ENCODE results near the gene KLHL14. TPM values are rescaled to one million over a fixed set of nuclear protein-coding genes. Genes with fewer than 3 reads are reported as not detected.

The KLHL14 gene
- total and polyA plus RNA-seq, 9 donors: 0.23 to 3.7 (median 1.5) TPM

DNA sequence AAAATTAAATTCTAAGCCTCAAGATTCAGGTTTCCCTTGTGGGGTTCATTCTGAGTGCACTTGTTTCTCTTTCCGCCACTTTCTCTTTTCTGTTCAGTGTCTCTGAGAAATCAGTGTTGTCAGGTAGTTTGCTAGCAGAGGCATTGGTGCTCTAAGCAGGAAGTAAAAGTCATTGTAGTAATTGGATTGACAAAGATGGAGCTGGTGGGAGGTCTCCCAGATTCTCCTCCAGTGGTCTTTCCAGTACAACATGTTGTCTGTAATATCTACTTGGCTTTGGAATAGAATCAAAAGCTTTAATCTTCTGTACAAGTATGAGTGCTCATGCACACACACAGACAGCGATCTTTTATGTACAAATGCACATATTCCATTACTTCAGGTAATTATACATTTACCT lies 135.6 kb downstream of the KLHL14 start:
- Histone ChIP-seq H3K27me3 (no peaks in the 10 kb centered on the region), H3K27ac (no peak overlapping the region), H3K36me3 (no peaks in the 10 kb centered on the region), H3K4me1 (ENCODE audit: insufficient read depth) (no peaks in the 10 kb centered on the region), H3K4me3 (no peak overlapping the region), H3K9me3 (no peaks in the 10 kb centered on the region)
- intact Hi-C loops (cut with DNase I): no loop called here
- 95 to 98% (median 97%) methylated on average over 2 of the region's 2 CpGs for WGBS, 3 donors
- TF ChIP-seq POLR2A (IDR thresholded peaks at IDR 0.05): no peak
- TF ChIP-seq EP300 (IDR thresholded peaks at IDR 0.05): no peak
- TF ChIP-seq, protein P1, sequence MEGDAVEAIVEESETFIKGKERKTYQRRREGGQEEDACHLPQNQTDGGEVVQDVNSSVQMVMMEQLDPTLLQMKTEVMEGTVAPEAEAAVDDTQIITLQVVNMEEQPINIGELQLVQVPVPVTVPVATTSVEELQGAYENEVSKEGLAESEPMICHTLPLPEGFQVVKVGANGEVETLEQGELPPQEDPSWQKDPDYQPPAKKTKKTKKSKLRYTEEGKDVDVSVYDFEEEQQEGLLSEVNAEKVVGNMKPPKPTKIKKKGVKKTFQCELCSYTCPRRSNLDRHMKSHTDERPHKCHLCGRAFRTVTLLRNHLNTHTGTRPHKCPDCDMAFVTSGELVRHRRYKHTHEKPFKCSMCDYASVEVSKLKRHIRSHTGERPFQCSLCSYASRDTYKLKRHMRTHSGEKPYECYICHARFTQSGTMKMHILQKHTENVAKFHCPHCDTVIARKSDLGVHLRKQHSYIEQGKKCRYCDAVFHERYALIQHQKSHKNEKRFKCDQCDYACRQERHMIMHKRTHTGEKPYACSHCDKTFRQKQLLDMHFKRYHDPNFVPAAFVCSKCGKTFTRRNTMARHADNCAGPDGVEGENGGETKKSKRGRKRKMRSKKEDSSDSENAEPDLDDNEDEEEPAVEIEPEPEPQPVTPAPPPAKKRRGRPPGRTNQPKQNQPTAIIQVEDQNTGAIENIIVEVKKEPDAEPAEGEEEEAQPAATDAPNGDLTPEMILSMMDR (IDR thresholded peaks at IDR 0.05): no peak
- DNase-seq: no peak

DNA sequence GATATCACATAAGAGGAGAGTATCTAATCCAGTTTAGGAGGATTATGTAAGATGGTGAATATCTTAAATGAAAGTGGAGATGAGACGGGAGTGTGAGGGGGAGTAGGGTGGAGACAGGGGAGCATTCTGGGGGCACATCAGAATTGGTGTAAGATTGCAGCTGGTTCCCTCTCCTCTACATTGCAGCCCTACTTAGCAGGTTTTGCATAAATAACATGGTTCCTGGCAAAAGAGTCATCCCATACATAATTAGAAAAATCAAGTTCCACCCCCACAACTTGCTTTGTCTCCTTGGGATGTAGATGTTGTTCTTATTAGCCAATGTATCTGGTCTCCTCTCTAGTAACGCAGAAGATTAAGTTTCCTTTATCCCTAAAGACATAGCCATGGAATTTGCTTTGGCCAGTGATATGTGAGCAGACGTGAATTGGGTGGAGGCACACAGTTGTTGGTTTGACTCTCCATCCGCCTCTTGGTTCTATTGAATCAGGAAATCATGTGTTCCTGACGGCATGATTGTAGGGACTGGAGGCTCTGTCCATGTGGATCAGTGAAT lies 137.9 kb downstream of the KLHL14 start:
- Histone ChIP-seq H3K4me1 (ENCODE audit: insufficient read depth) (no peaks in the 10 kb centered on the region), H3K9me3 (peaks cover 0 to 2% of the 10 kb centered on the region in 2 donors), H3K27ac (no peak overlapping the region), H3K27me3 (no peaks in the 10 kb centered on the region), H3K4me3 (no peak overlapping the region), H3K36me3 (no peaks in the 10 kb centered on the region)
- TF ChIP-seq, protein P1 (IDR thresholded peaks at IDR 0.05): no peak
- TF ChIP-seq POLR2A (IDR thresholded peaks at IDR 0.05) (no peak), EP300 (IDR thresholded peaks at IDR 0.05) (no peak)
- intact Hi-C loops (cut with DNase I): no loop called here
- 57 to 68% (median 58%) methylated on average over 5 of the region's 5 CpGs for WGBS, 3 donors
- DNase-seq: no peak

DNA sequence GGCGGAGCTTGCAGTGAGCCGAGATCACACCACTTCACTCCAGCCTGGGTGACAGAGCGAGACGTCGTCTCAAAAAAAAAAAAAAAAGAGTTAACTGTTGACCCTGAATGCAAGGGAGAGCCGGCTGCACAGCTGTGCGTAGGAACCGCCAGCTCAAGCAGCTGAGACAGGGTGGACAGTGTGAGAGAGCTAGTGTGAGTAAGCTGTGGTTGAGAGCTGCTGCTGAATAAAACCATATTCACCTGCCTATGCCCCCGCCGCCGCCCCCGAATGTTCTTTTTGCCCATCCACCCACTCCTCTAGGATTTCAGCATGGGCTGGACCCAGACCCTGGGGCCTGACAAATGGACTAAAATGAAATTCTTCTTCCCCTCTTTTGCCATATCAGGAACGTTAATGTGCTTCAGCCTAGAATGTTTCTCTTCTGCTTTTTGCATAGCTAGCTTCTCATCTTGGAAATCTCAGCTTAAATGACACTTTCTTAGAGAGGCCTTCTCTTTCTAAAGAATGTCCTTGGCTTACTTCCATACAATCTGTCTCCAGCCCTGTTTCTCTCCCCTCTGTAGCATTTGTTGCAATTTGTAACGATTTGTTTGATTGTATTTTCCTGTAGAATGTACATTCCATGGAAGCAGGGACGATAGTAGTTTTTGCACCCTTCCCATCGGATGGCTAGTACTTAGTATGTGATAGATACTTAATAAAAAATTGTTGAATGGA lies 142.7 kb downstream of the KLHL14 start:
- TF ChIP-seq EP300 (IDR thresholded peaks at IDR 0.05) (no peak), POLR2A (IDR thresholded peaks at IDR 0.05) (no peak)
- TF ChIP-seq, protein P1 (IDR thresholded peaks at IDR 0.05): no peak
- H3K36me3 ChIP-seq: no peaks in the 10 kb centered on the region
- WGBS, 3 donors: 47 to 62% (median 55%) methylated on average over 16 of the region's 16 CpGs
- H3K9me3 ChIP-seq: peaks cover 0 to 3% of the 10 kb centered on the region in 2 donors
- intact Hi-C loops (cut with DNase I): no loop called here
- H3K27ac ChIP-seq: no peak overlapping the region
- H3K4me1 ChIP-seq (ENCODE audit: insufficient read depth): no peaks in the 10 kb centered on the region
- DNase-seq: no peak
- no peaks in the 10 kb centered on the region for H3K27me3 ChIP-seq
- H3K4me3 ChIP-seq: no peak overlapping the region

DNA sequence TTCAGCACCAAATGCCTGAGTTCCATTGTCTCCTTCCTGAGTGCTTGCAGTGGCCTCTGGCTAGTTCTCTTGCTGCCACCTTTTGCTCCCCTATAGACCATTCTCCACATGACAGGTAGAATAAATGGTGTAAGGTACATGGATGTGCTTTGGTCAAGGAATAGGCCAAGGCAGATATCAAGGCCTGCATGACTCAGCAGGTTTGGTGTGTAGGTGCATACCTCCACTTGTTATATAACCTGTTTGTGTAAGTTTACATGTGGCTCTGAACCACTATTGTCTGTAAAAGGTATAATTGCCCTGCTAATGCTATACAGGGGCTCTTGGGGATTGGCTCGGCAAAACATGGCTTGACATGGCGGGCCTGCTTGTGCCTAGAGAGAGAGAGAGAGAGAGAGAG lies 143.5 kb downstream of the KLHL14 start:
- 90 to 97% (median 91%) methylated on average over 2 of the region's 2 CpGs for WGBS, 3 donors
- intact Hi-C loops (cut with DNase I): no loop called here
- H3K27ac ChIP-seq: no peak overlapping the region
- no peaks in the 10 kb centered on the region for H3K36me3 ChIP-seq
- H3K4me1 ChIP-seq (ENCODE audit: insufficient read depth): no peaks in the 10 kb centered on the region
- H3K27me3 ChIP-seq: no peaks in the 10 kb centered on the region
- TF ChIP-seq POLR2A (IDR thresholded peaks at IDR 0.05): no peak
- TF ChIP-seq EP300 (IDR thresholded peaks at IDR 0.05): no peak
- TF ChIP-seq, protein P1 (IDR thresholded peaks at IDR 0.05): no peak
- H3K4me3 ChIP-seq: no peak overlapping the region
- no peak for DNase-seq
- peaks cover 0 to 3% of the 10 kb centered on the region in 2 donors for H3K9me3 ChIP-seq

All from ovary (tissue), 9 donors.